Sigmoid colon (tissue), 7 donors: Measurements from ENCODE around the gene PARP8. TPM values are rescaled to one million over a fixed set of nuclear protein-coding genes. Genes with fewer than 3 reads are reported as not detected.

Experiments used
- DNase-seq: peaks from one replicate; pipeline ENCODE4 v3.0.0-alpha.2; 2019
- H3K27ac ChIP-seq, 4 donors: fragments of 200-600 bp; sonication (generic); one replicate each; pipeline ENCODE4 v1.5.1; 2016 to 2019; ENCODE audit warnings: mild to moderate bottlenecking in 1 of 4
- H3K27me3 ChIP-seq, 3 donors: fragments of 200-600 bp; sonication (generic); one replicate each; pipeline ENCODE4 v1.5.1; 2019; ENCODE audit warnings: mild to moderate bottlenecking in 1 of 3
- H3K36me3 ChIP-seq, 4 donors: fragments of 200-600 bp; sonication (generic); one replicate each; pipeline ENCODE4 v1.5.1; 2016 to 2019
- H3K4me1 ChIP-seq, 4 donors: fragments of 200-600 bp; sonication (generic); one replicate each; pipeline ENCODE4 v1.5.1; 2017 to 2019
- H3K4me3 ChIP-seq, 4 donors: fragments of 200-600 bp; sonication (generic); one replicate each; pipeline ENCODE4 v1.5.1; 2017 to 2019; ENCODE audit warnings: mild to moderate bottlenecking in 2 of 4, moderate library complexity in 1 of 4
- H3K9me3 ChIP-seq, 4 donors: fragments of 200-600 bp in 3 of 4; sonication (generic) in 3 of 4; one replicate each; pipeline versions ENCODE4 v1.5.1 to v1.6.1; 2013 to 2019
- EP300 ChIP-seq, 4 donors: sonication (generic); formaldehyde crosslinking; IDR thresholded peaks; one replicate each; pipeline ENCODE4 v1.6.1; 2017; ENCODE audit warnings: antibody characterized with exemption in 4 of 4
- POLR2A ChIP-seq, 2 donors: fragments of 450-650 bp; IDR thresholded peaks; one replicate each; pipeline ENCODE4 v1.6.1; 2016; ENCODE audit warnings: antibody characterized with exemption in 2 of 2, mild to moderate bottlenecking in 2 of 2, moderate library complexity in 2 of 2
- POLR2AphosphoS5 ChIP-seq, 4 donors: sonication (generic); formaldehyde crosslinking; IDR thresholded peaks; one replicate each; pipeline ENCODE4 v1.6.1; 2017; ENCODE audit warnings: antibody characterized with exemption in 4 of 4
- WGBS, 2 donors: extraction: QIAGEN DNeasy Blood & Tissue Kit; methylation state at CpG; one replicate each; pipeline ENCODE4 v1.1.7; 2013; 5-methylcytosine and 5-hydroxymethylcytosine counted together
- intact Hi-C: fragments of 100-400 bp; cut with DNase I; formaldehyde crosslinking; loops from one replicate; pipeline ENCODE4 v1.15.1; 2023
- polyA plus RNA-seq, 3 donors: library from polyadenylated mRNA; stranded (reverse); fragments of 200-250 nt; gene quantifications; one replicate each; pipeline ENCODE4 v1.2.3, GENCODE V29; 2013
- total RNA-seq, 4 donors: library from RNA; depleted of rRNA; stranded (reverse); fragments of >200 nt; gene quantifications; one replicate each; pipeline ENCODE4 v1.1.0, GENCODE V29; 2016
- TF ChIP-seq, protein P1 (sequence below), 4 experiments: fragments of 450-650 bp in 3 of 4; fragments of 200-600 bp in 1 of 4; IDR thresholded peaks; one replicate each; pipeline ENCODE4 v1.5.1; 2016 to 2019; ENCODE audit warnings: antibody characterized with exemption in 4 of 4, mild to moderate bottlenecking in 3 of 4, moderate library complexity in 2 of 4
- donor health status: healthy with polysubstance abuse.
- donor health status: Bipolar disorder and iron deficiency.
- donor health status: healthy.

PARP8 gene
- total and polyA plus RNA-seq, 7 donors, result 1.8 to 26.9 (median 13.3) TPM

- H3K9me3 ChIP-seq, result no peaks in the 10 kb centered on the region
- no peak overlapping the region for H3K27ac ChIP-seq
- peaks cover 0 to 54% (median 4%) of the 10 kb centered on the region in 4 donors for H3K36me3 ChIP-seq
- TF ChIP-seq, protein P1, sequence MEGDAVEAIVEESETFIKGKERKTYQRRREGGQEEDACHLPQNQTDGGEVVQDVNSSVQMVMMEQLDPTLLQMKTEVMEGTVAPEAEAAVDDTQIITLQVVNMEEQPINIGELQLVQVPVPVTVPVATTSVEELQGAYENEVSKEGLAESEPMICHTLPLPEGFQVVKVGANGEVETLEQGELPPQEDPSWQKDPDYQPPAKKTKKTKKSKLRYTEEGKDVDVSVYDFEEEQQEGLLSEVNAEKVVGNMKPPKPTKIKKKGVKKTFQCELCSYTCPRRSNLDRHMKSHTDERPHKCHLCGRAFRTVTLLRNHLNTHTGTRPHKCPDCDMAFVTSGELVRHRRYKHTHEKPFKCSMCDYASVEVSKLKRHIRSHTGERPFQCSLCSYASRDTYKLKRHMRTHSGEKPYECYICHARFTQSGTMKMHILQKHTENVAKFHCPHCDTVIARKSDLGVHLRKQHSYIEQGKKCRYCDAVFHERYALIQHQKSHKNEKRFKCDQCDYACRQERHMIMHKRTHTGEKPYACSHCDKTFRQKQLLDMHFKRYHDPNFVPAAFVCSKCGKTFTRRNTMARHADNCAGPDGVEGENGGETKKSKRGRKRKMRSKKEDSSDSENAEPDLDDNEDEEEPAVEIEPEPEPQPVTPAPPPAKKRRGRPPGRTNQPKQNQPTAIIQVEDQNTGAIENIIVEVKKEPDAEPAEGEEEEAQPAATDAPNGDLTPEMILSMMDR (IDR thresholded peaks at IDR 0.05), result no peak
- TF ChIP-seq POLR2AphosphoS5 (IDR thresholded peaks at IDR 0.05), result no peak
- no peak for TF ChIP-seq POLR2A (IDR thresholded peaks at IDR 0.05)
- no peaks in the 10 kb centered on the region for H3K4me1 ChIP-seq
- no peak for DNase-seq
- no peaks in the 10 kb centered on the region for H3K27me3 ChIP-seq
- intact Hi-C loops, result no loop called here
- no peak overlapping the region for H3K4me3 ChIP-seq
- WGBS, 2 donors, result 61 to 90% methylated on average over 4 of the region's 4 CpGs
These were observed 166.3 kb downstream of the PARP8 start for GRCh38 chr5:50832657-50833284.

DNA sequence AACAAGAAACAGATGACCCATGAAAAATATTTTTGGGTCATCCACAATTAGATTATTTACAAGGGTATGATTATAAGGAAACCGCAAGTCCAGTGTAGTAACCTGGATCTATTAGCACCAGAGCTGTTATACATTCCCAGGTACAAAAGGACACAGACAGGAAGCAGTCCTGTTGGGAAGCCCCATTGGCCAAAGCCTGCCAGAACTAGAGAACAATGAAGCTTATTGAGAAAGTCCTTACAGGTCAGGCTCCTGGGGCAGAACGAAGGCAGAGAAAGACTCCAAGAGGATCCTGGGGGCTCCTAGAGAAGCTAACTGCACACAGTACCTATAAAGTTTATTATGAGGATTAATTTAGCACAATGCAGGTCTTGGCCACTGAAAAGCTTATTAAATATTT is 169.9 kb downstream of the PARP8 start:
- H3K4me1 ChIP-seq, result no peaks in the 10 kb centered on the region
- intact Hi-C loops, result no loop called here
- WGBS, 2 donors, result 87 to 97% methylated on average over 2 of the region's 2 CpGs
- H3K27me3 ChIP-seq, result no peaks in the 10 kb centered on the region
- TF ChIP-seq EP300 (IDR thresholded peaks at IDR 0.05) (no peak), POLR2A (IDR thresholded peaks at IDR 0.05) (no peak), POLR2AphosphoS5 (IDR thresholded peaks at IDR 0.05) (no peak)
- H3K36me3 ChIP-seq, result peaks cover 0 to 25% (median 1%) of the 10 kb centered on the region in 4 donors
- no peak for DNase-seq
- H3K4me3 ChIP-seq, result no peak overlapping the region
- H3K9me3 ChIP-seq, result no peaks in the 10 kb centered on the region
- no peak overlapping the region for H3K27ac ChIP-seq

- no peak for DNase-seq
- H3K4me1 ChIP-seq, result no peaks in the 10 kb centered on the region
- H3K9me3 ChIP-seq, result no peaks in the 10 kb centered on the region
- H3K4me3 ChIP-seq, result no peak overlapping the region
- peaks cover 0 to 30% (median 1%) of the 10 kb centered on the region in 4 donors for H3K36me3 ChIP-seq
- TF ChIP-seq POLR2A (IDR thresholded peaks at IDR 0.05) (no peak), POLR2AphosphoS5 (IDR thresholded peaks at IDR 0.05) (no peak), EP300 (IDR thresholded peaks at IDR 0.05) (no peak)
- TF ChIP-seq, protein P1 (IDR thresholded peaks at IDR 0.05), result no peak
- no peaks in the 10 kb centered on the region for H3K27me3 ChIP-seq
- intact Hi-C loops, result no loop called here
- H3K27ac ChIP-seq, result no peak overlapping the region
These were observed 173.0 kb downstream of the PARP8 start for GRCh38 chr5:50839472-50839871.

DNA sequence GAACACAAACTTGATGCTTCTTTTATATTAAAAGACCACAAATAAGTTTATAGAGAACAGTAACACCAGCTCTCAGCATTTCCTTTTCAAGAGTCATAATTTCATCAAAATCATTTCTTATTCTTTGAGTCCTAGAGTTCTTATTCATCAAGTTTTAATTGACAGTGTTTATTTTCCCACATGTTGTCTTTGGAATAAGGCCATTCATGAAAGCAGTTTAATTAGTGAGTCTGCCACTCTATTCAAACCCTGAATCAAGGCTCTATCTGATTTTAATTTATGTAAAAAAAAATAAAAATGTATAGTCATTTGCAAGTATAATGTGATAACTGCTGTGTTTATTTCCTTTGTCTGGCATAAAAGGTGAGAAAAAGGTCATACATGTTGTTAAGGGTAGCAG is 176.7 kb downstream of the PARP8 start:
- peaks cover 0 to 9% (median 0%) of the 10 kb centered on the region in 4 donors for H3K36me3 ChIP-seq
- H3K4me3 ChIP-seq, result no peak overlapping the region
- DNase-seq, result no peak
- no peaks in the 10 kb centered on the region for H3K4me1 ChIP-seq
- no peaks in the 10 kb centered on the region for H3K9me3 ChIP-seq
- TF ChIP-seq EP300 (IDR thresholded peaks at IDR 0.05) (no peak), POLR2AphosphoS5 (IDR thresholded peaks at IDR 0.05) (no peak), POLR2A (IDR thresholded peaks at IDR 0.05) (no peak)
- TF ChIP-seq, protein P1 (IDR thresholded peaks at IDR 0.05), result no peak
- intact Hi-C loops, result no loop called here
- no peak overlapping the region for H3K27ac ChIP-seq
- no peaks in the 10 kb centered on the region for H3K27me3 ChIP-seq

- no peak overlapping the region for H3K27ac ChIP-seq
- WGBS, 2 donors, result 17 to 66% methylated on average over 2 of the region's 2 CpGs
- H3K4me1 ChIP-seq, result no peaks in the 10 kb centered on the region
- no peaks in the 10 kb centered on the region for H3K27me3 ChIP-seq
- no peak for DNase-seq
- H3K4me3 ChIP-seq, result no peak overlapping the region
- intact Hi-C loops, result no loop called here
- H3K36me3 ChIP-seq, result peaks cover 0 to 9% (median 0%) of the 10 kb centered on the region in 4 donors
- no peaks in the 10 kb centered on the region for H3K9me3 ChIP-seq
- TF ChIP-seq POLR2A (IDR thresholded peaks at IDR 0.05) (no peak), EP300 (IDR thresholded peaks at IDR 0.05) (no peak), POLR2AphosphoS5 (IDR thresholded peaks at IDR 0.05) (no peak)
- TF ChIP-seq, protein P1 (IDR thresholded peaks at IDR 0.05), result no peak
These were observed 179.8 kb downstream of the PARP8 start for GRCh38 chr5:50846261-50846660.
